Measurements from ENCODE around the gene KCNIP4.

Gene KCNIP4

GRCh38 chr4:21953653-21954052, 5.1 kb upstream of the KCNIP4 start:
- H3K4me3 ChIP-seq (ENCODE audit: low read depth, low read length), result no peak overlapping the region
- no peaks in the 10 kb centered on the region for H3K27me3 ChIP-seq (ENCODE audit: control insufficient read depth, insufficient read depth, low read length)
- no peaks in the 10 kb centered on the region for H3K9me3 ChIP-seq (ENCODE audit: control insufficient read depth, low read length)
- no peak overlapping the region for H3K4me2 ChIP-seq (ENCODE audit: low read length)
- H3K79me2 ChIP-seq, result no peaks in the 10 kb centered on the region
- H2AFZ ChIP-seq, result no peak overlapping the region
- H3K27ac ChIP-seq, result no peak overlapping the region
- no peaks in the 10 kb centered on the region for H3K36me3 ChIP-seq (ENCODE audit: control insufficient read depth, insufficient read depth, low read length)
- no peaks in the 10 kb centered on the region for H3K4me1 ChIP-seq
- no peak for TF ChIP-seq CTCF (IDR thresholded peaks at IDR 0.05)
- H3K9ac ChIP-seq, result no peak overlapping the region

GRCh38 chr4:21952549-21952948, 4.0 kb upstream of the KCNIP4 start:
- Histone ChIP-seq H3K27me3 (ENCODE audit: control insufficient read depth, insufficient read depth, low read length) (no peaks in the 10 kb centered on the region), H3K9ac (no peak overlapping the region), H3K9me3 (ENCODE audit: control insufficient read depth, low read length) (no peaks in the 10 kb centered on the region), H3K4me3 (ENCODE audit: low read depth, low read length) (no peak overlapping the region), H3K4me2 (ENCODE audit: low read length) (no peak overlapping the region), H3K4me1 (no peaks in the 10 kb centered on the region), H3K79me2 (no peaks in the 10 kb centered on the region), H3K36me3 (ENCODE audit: control insufficient read depth, insufficient read depth, low read length) (no peaks in the 10 kb centered on the region), H2AFZ (no peak overlapping the region), H3K27ac (no peak overlapping the region)
- no peak for TF ChIP-seq CTCF (IDR thresholded peaks at IDR 0.05)

- no peak overlapping the region for H2AFZ ChIP-seq
- no peak for TF ChIP-seq CTCF (IDR thresholded peaks at IDR 0.05)
- H3K27ac ChIP-seq, result no peak overlapping the region
- peak overlapping the region; percentile 66 for H3K4me2 ChIP-seq (ENCODE audit: low read length)
- no peaks in the 10 kb centered on the region for H3K79me2 ChIP-seq
- H3K4me1 ChIP-seq, result no peaks in the 10 kb centered on the region
- H3K27me3 ChIP-seq (ENCODE audit: control insufficient read depth, insufficient read depth, low read length), result no peaks in the 10 kb centered on the region
- no peaks in the 10 kb centered on the region for H3K9me3 ChIP-seq (ENCODE audit: control insufficient read depth, low read length)
- no peaks in the 10 kb centered on the region for H3K36me3 ChIP-seq (ENCODE audit: control insufficient read depth, insufficient read depth, low read length)
- H3K9ac ChIP-seq, result no peak overlapping the region
- peak overlapping the region; percentile 22 for H3K4me3 ChIP-seq (ENCODE audit: low read depth, low read length)
These were observed 493 bp upstream of the KCNIP4 start for GRCh38 chr4:21949073-21949457.

GRCh38 chr4:21947791-21948346, 703 bp downstream of the KCNIP4 start:
- no peak overlapping the region for H3K9ac ChIP-seq
- no peak overlapping the region for H2AFZ ChIP-seq
- H3K36me3 ChIP-seq (ENCODE audit: control insufficient read depth, insufficient read depth, low read length), result no peaks in the 10 kb centered on the region
- no peaks in the 10 kb centered on the region for H3K4me1 ChIP-seq
- no peaks in the 10 kb centered on the region for H3K9me3 ChIP-seq (ENCODE audit: control insufficient read depth, low read length)
- H3K4me2 ChIP-seq (ENCODE audit: low read length), result peak overlapping the region; percentile 86
- TF ChIP-seq CTCF (IDR thresholded peaks at IDR 0.05), result no peak
- no peak overlapping the region for H3K27ac ChIP-seq
- no peaks in the 10 kb centered on the region for H3K79me2 ChIP-seq
- no peaks in the 10 kb centered on the region for H3K27me3 ChIP-seq (ENCODE audit: control insufficient read depth, insufficient read depth, low read length)
- peak overlapping the region; percentile 39 for H3K4me3 ChIP-seq (ENCODE audit: low read depth, low read length)

- no peak overlapping the region for H3K4me2 ChIP-seq (ENCODE audit: low read length)
- H3K4me3 ChIP-seq (ENCODE audit: low read depth, low read length), result no peak overlapping the region
- H2AFZ ChIP-seq, result no peak overlapping the region
- H3K27ac ChIP-seq, result no peak overlapping the region
- no peaks in the 10 kb centered on the region for H3K79me2 ChIP-seq
- no peak overlapping the region for H3K9ac ChIP-seq
- no peak for TF ChIP-seq CTCF (IDR thresholded peaks at IDR 0.05)
- no peaks in the 10 kb centered on the region for H3K9me3 ChIP-seq (ENCODE audit: control insufficient read depth, low read length)
- H3K36me3 ChIP-seq (ENCODE audit: control insufficient read depth, insufficient read depth, low read length), result no peaks in the 10 kb centered on the region
- no peaks in the 10 kb centered on the region for H3K4me1 ChIP-seq
- H3K27me3 ChIP-seq (ENCODE audit: control insufficient read depth, insufficient read depth, low read length), result no peaks in the 10 kb centered on the region
These were observed 1.7 kb downstream of the KCNIP4 start for GRCh38 chr4:21946858-21947257.

Measured in parathyroid adenoma (tissue), 2 donors.